ENCODE measurements around the gene EFEMP2.
A peak's percentile ranks its signal among the peaks of the same experiment; 100 is the strongest.

The EFEMP2 gene

GRCh38 chr11:65884716-65885092 is 12.1 kb upstream of the EFEMP2 start:
- CTCF ChIA-PET, result interaction anchor here (0.7 to 33.3 kb wide), 43 partner anchors 9 to 268 kb away, joined by 3 to 1090 read pairs (median 6); partner anchors contain the start of genes BANF1, CATSPER1, CFL1 and CTSW
- H3K4me3 ChIP-seq (ENCODE audit: low read depth, low read length), result no peak overlapping the region; the same call in 1 of the 2 replicates
- peak; percentile 100 for TF ChIP-seq CTCF (IDR thresholded peaks at IDR 0.05; ENCODE audit: insufficient read depth, low read length, missing control alignments)
- DNase-seq (ENCODE audit: low read depth, low spot score), result no peak
- POLR2A ChIA-PET, result interaction anchor here (0.9 to 1.7 kb wide), 6 partner anchors 11 to 34 kb away, joined by 3 to 5 read pairs (median 4); partner anchors contain the start of gene FOSL1

GRCh38 chr11:65883786-65884715 is 11.5 kb upstream of the EFEMP2 start:
- no peak for DNase-seq (ENCODE audit: low read depth, low spot score)
- no peak overlapping the region for H3K4me3 ChIP-seq (ENCODE audit: low read depth, low read length)
- TF ChIP-seq CTCF (IDR thresholded peaks at IDR 0.05; ENCODE audit: insufficient read depth, low read length, missing control alignments), result no peak
- ChIA-PET POLR2A (interaction anchor here (1.1 to 1.7 kb wide), 4 partner anchors 10 to 34 kb away, joined by 3 to 5 read pairs (median 4); partner anchors contain the start of gene FOSL1), CTCF (interaction anchor here (0.7 to 33.3 kb wide), 42 partner anchors 9 to 251 kb away, joined by 3 to 1090 read pairs (median 6); partner anchors contain the start of genes BANF1, CATSPER1, CFL1 and CTSW)

GRCh38 chr11:65883058-65883761 is 10.6 kb upstream of the EFEMP2 start:
- no peak for DNase-seq (ENCODE audit: low read depth, low spot score)
- POLR2A ChIA-PET, result interaction anchor here (1.1 kb wide), 1 partner anchor 35 kb away, joined by 3 read pairs; no protein-coding TSS in a partner anchor
- no peak for TF ChIP-seq CTCF (IDR thresholded peaks at IDR 0.05; ENCODE audit: insufficient read depth, low read length, missing control alignments)
- CTCF ChIA-PET, result interaction anchor here (0.9 to 33.3 kb wide), 10 partner anchors 10 to 108 kb away, joined by 3 to 1090 read pairs (median 14); partner anchors contain the start of genes CTSW, EFEMP2, FOSL1 and SART1
- H3K4me3 ChIP-seq (ENCODE audit: low read depth, low read length), result no peak overlapping the region

- no peak overlapping the region for H3K4me3 ChIP-seq (ENCODE audit: low read depth, low read length)
- ChIA-PET POLR2A (interaction anchor here (1.8 kb wide), 1 partner anchor 11 kb away, joined by 7 read pairs; the partner anchor contains the start of gene EFEMP2), CTCF (interaction anchor here (0.9 to 33.3 kb wide), 6 partner anchors 9 to 186 kb away, joined by 3 to 1090 read pairs (median 11); partner anchors contain the start of genes CCDC85B, CTSW, EFEMP2 and MUS81)
- no peak for DNase-seq (ENCODE audit: low read depth, low spot score)
- TF ChIP-seq CTCF (IDR thresholded peaks at IDR 0.05; ENCODE audit: insufficient read depth, low read length, missing control alignments), result no peak
Observed at GRCh38 chr11:65882120-65883057, 9.8 kb upstream of the EFEMP2 start.

- CTCF ChIA-PET, result interaction anchor here (0.6 to 33.3 kb wide), 6 partner anchors 5 to 165 kb away, joined by 3 to 1090 read pairs (median 190); partner anchors contain the start of genes CCDC85B, CTSW, EFEMP2 and FIBP
- POLR2A ChIA-PET, result interaction anchor here (0.7 to 1.8 kb wide), 3 partner anchors 9 to 48 kb away, joined by 3 to 7 read pairs (median 3); partner anchors contain the start of gene EFEMP2
- no peak for DNase-seq (ENCODE audit: low read depth, low spot score)
- no peak for TF ChIP-seq CTCF (IDR thresholded peaks at IDR 0.05; ENCODE audit: insufficient read depth, low read length, missing control alignments)
- H3K4me3 ChIP-seq (ENCODE audit: low read depth, low read length), result no peak overlapping the region
Observed at GRCh38 chr11:65880844-65881421, 8.3 kb upstream of the EFEMP2 start.

Measured in AG04449 (cell line).